K562 (cell line): ENCODE data around the gene SDR9C7. TPM values are rescaled to one million over a fixed set of nuclear protein-coding genes. Genes with fewer than 3 reads are reported as not detected.
A peak's percentile ranks its signal among the peaks of the same experiment; 100 is the strongest.

ENCODE experiments used
- ATAC-seq: fragments of 200-7000 bp; cut with Tn5 transposase; 3 replicates; pipeline ENCODE4 v1.9.1; 2020; ENCODE audit warnings: moderate library complexity
- BruUV-seq: library from RNA; stranded (reverse); fragments of 400-500 nt; replicated peaks from 2 replicates; lab custom pipeline; 2021; lab: Mats Ljungman, UMichigan
- CTCF ChIA-PET: fragments of 300-600 bp; formaldehyde crosslinking; extraction: SDS; loops from one replicate; lab custom pipeline; 2021; ENCODE audit warnings: low intra/inter-chr PET ratio; lab: Yijun Ruan, JAX
- POLR2A ChIA-PET: fragments of 300-600, 350-650 bp; sonication (Branson Sonifier 250); formaldehyde crosslinking; extraction: SDS; loops from one replicate; lab custom pipeline; 2021; ENCODE audit warnings: antibody characterized with exemption, inconsistent platforms; lab: Yijun Ruan, JAX
- DNase-seq, 4 experiments: peaks; one replicate each; pipeline versions ENCODE4 v3.0.0 to v3.0.0-alpha.2; 2011 to 2018; ENCODE audit warnings: low spot score in 3 of 4, mixed read lengths in 3 of 4; ENCODE audit errors: extremely low read depth in 1 of 4
- FAIRE-seq: peaks from 2 replicates; lab custom pipeline; 2011; peaks lifted over from hg19 to GRCh38; lab: Jason Lieb, UNC
- H2AFZ ChIP-seq: 2 replicates; pipeline ENCODE4 v1.6.0; 2011; ENCODE audit warnings: low read depth, low read length, control low read depth, inconsistent platforms
- H3K27ac ChIP-seq: fragments of 200-600 bp; 3 replicates; pipeline ENCODE4 v1.8.0; 2011; ENCODE audit warnings: low read depth, mild to moderate bottlenecking, control low read depth, inconsistent platforms, low read length, moderate library complexity, mixed read lengths; ENCODE audit errors: extremely low read depth
- H3K27me3 ChIP-seq, 2 experiments: fragments of 300-600 bp in 1 of 2; 2 replicates in 1 of 2; 3 replicates in 1 of 2; pipeline versions ENCODE4 v1.6.0 to v1.8.0; 2011; ENCODE audit warnings: inconsistent platforms in 2 of 2, low read length in 2 of 2, mild to moderate bottlenecking in 1 of 2, mixed read lengths in 1 of 2, moderate library complexity in 1 of 2; ENCODE audit not compliant: control insufficient read depth in 2 of 2, insufficient read depth in 2 of 2
- H3K36me3 ChIP-seq: fragments of 300-600 bp; 3 replicates; pipeline ENCODE4 v1.8.0; 2011; ENCODE audit warnings: mild to moderate bottlenecking, low read length, inconsistent platforms; ENCODE audit not compliant: control insufficient read depth, insufficient read depth
- H3K4me1 ChIP-seq, 2 experiments: fragments of 200-600 bp in 1 of 2; replicated peaks in 1 of 2; 2 replicates in 1 of 2; 3 replicates in 1 of 2; pipeline versions ENCODE4 v1.5.1 to v1.8.0; 2011; ENCODE audit warnings: inconsistent platforms in 2 of 2, low read length in 2 of 2, mild to moderate bottlenecking in 1 of 2, mixed read lengths in 1 of 2, moderate library complexity in 1 of 2; ENCODE audit not compliant: control insufficient read depth in 2 of 2, insufficient read depth in 2 of 2
- H3K4me2 ChIP-seq: 2 replicates; pipeline ENCODE4 v1.6.1; 2011; ENCODE audit warnings: low read length, control low read depth, inconsistent platforms, mixed read lengths; ENCODE audit not compliant: insufficient read depth
- H3K4me3 ChIP-seq: fragments of 200-600 bp; sonication (generic), shearing (Covaris generic); 2 replicates; pipeline ENCODE4 v1.5.1; 2016; ENCODE audit warnings: control low read depth, inconsistent platforms
- H3K79me2 ChIP-seq: fragments of 200-600 bp; 3 replicates; pipeline ENCODE4 v1.8.0; 2011; ENCODE audit warnings: low read length, inconsistent platforms; ENCODE audit not compliant: control insufficient read depth, insufficient read depth
- H3K9ac ChIP-seq, 2 experiments: 2 replicates each; pipeline versions ENCODE4 v1.6.0 to v1.6.1; 2011; ENCODE audit warnings: low read depth in 2 of 2, low read length in 2 of 2, control low read depth in 1 of 2, inconsistent platforms in 1 of 2, mild to moderate bottlenecking in 1 of 2, mixed read lengths in 1 of 2; ENCODE audit not compliant: insufficient read depth in 1 of 2
- H3K9me1 ChIP-seq: one replicate; pipeline ENCODE4 v1.6.0; 2011; ENCODE audit warnings: inconsistent platforms, mild to moderate bottlenecking, low read length, moderate library complexity; ENCODE audit not compliant: control insufficient read depth, insufficient read depth
- H3K9me3 ChIP-seq: replicated peaks from 2 replicates; pipeline ENCODE4 v1.5.1; 2011; ENCODE audit warnings: low read depth, low read length, inconsistent platforms; ENCODE audit not compliant: control insufficient read depth, insufficient read depth
- H4K20me1 ChIP-seq: replicated peaks from 2 replicates; pipeline ENCODE4 v1.6.1; 2011; ENCODE audit warnings: low read length, inconsistent platforms, mixed read lengths; ENCODE audit not compliant: control insufficient read depth, insufficient read depth
- CEBPB ChIP-seq: fragments of 450-650 bp; IDR thresholded peaks from 2 replicates; pipeline ENCODE4 v1.6.1; 2016; ENCODE audit warnings: missing genetic modification characterization, missing compliant biosample characterization
- ZNF76 ChIP-seq: fragments of 250-450 bp; sonication (Bioruptor Pico); IDR thresholded peaks from 2 replicates; pipeline ENCODE4 v1.4.0; 2020; ENCODE audit warnings: mild to moderate bottlenecking, moderate library complexity, borderline replicate concordance
- WGBS: fragments of 100-300 bp; shearing (Covaris generic); methylation state at CpG from one replicate; pipeline ENCODE4 v1.1.6; 2016; ENCODE audit warnings: low coverage, mixed read lengths; ENCODE audit not compliant: insufficient coverage; ENCODE audit errors: missing lambda C conversion rate; 5-methylcytosine and 5-hydroxymethylcytosine counted together
- in situ Hi-C: fragments of 300-500 bp; cut with MboI; formaldehyde crosslinking; loops from 4 replicates; pipeline ENCODE4 v1.15.0; 2018; ENCODE audit warnings: inconsistent platforms, mixed read lengths
- intact Hi-C: fragments of 100-400 bp; cut with micrococcal nuclease; formaldehyde crosslinking; loops from 2 replicates; pipeline ENCODE4 v1.14.2; 2022
- polyA plus RNA-seq, 8 experiments: library from polyadenylated mRNA; depleted of rRNA in 4 of 8; stranded (reverse) in 5 of 8; unstranded in 3 of 8; fragments of >200 nt; fragmentation: Nextera tagmentation in 2 of 8; fragmentation: Illumina TruSeq in 1 of 8; extraction: Ambion mirVana in 2 of 8; extraction: Trizol in 1 of 8; gene quantifications; 2 replicates each; pipeline versions ENCODE4 v1.2.1 to v1.2.3, GENCODE V29; 2011 to 2014; ENCODE audit warnings: inconsistent platforms in 1 of 8, missing spikeins in 1 of 8
- total RNA-seq, 7 experiments: library from RNA; depleted of rRNA in 6 of 7; stranded (reverse); fragments of >200 nt in 6 of 7; fragmentation: Illumina TruSeq in 2 of 7; extraction: Trizol in 2 of 7; gene quantifications; 2 replicates each; pipeline versions ENCODE4 v1.2.1 to v1.2.3, GENCODE V29; 2011 to 2021; ENCODE audit warnings: low replicate concordance in 1 of 7
- TF ChIP-seq, protein P1 (sequence below): sonication (generic); formaldehyde crosslinking; IDR thresholded peaks from 2 replicates; pipeline ENCODE4 v1.8.0; 2022; ENCODE audit warnings: mild to moderate bottlenecking, missing genetic modification reagents, borderline replicate concordance
- TF ChIP-seq, protein P2 (sequence below): fragments of 250-450 bp; sonication (Bioruptor Pico); IDR thresholded peaks from 2 replicates; pipeline ENCODE4 v1.5.0; 2021

SDR9C7 gene
- total and polyA plus RNA-seq, 9 of the 15 experiments (the other 6 are each of a cell fraction or from before 2014, with no cell fraction given): 0.04 to 0.59 (median 0.06) TPM; not detected in 6

DNA sequence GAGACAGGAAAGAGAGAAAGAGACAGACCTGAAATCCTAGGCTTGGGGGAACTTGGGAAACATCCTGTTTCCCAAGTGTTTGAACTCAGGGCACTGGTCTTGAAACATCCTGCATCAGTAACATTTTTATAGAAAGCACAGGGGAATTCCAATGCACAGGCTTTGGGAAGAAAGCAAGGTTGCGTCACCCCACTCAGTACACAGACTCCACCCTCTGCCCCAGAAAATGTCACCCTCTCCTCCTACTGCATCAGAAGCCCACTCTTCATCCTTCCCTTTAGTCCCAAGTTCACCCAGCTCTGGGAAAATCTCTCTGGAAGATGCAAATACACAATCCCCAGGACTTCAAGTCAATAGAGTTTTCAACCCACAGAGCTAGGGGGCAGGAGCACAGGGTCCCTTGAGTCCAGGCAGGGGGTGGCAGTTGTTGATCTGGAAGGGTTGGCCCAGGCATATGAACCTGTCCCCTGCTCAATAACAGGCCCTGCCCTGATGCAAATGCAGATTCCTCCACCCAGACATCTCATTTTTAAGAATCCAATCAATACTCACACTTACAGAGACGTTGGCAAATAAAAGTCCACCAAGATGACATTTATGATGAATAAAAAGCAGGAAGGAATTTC lies 21.5 kb upstream of the SDR9C7 start:
- no peak overlapping the region for H3K4me3 ChIP-seq
- CTCF ChIA-PET: no interaction called here
- no peak overlapping the region for H3K9ac ChIP-seq
- in situ Hi-C loops: no loop called here
- intact Hi-C loops: no loop called here
- DNase-seq (peak in 1 of 4 experiments; percentile 3), FAIRE-seq (no peak), ATAC-seq (no peak)
- no peaks in the 10 kb centered on the region for H4K20me1 ChIP-seq
- H3K27me3 ChIP-seq: peaks cover 0 to 15% of the 10 kb centered on the region in 2 experiments; a peak in 1 of 5 replicates
- BruUV-seq: no TSS peak
- TF ChIP-seq, protein P1, sequence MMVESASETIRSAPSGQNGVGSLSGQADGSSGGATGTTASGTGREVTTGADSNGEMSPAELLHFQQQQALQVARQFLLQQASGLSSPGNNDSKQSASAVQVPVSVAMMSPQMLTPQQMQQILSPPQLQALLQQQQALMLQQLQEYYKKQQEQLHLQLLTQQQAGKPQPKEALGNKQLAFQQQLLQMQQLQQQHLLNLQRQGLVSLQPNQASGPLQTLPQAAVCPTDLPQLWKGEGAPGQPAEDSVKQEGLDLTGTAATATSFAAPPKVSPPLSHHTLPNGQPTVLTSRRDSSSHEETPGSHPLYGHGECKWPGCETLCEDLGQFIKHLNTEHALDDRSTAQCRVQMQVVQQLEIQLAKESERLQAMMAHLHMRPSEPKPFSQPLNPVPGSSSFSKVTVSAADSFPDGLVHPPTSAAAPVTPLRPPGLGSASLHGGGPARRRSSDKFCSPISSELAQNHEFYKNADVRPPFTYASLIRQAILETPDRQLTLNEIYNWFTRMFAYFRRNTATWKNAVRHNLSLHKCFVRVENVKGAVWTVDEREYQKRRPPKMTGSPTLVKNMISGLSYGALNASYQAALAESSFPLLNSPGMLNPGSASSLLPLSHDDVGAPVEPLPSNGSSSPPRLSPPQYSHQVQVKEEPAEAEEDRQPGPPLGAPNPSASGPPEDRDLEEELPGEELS (CRISPR knock-in tag): no peak
- TF ChIP-seq CEBPB (tag) (peak; percentile 40; the same call in 1 of the 2 replicates), ZNF76 (CRISPR knock-in tag) (no peak)
- TF ChIP-seq, protein P2, sequence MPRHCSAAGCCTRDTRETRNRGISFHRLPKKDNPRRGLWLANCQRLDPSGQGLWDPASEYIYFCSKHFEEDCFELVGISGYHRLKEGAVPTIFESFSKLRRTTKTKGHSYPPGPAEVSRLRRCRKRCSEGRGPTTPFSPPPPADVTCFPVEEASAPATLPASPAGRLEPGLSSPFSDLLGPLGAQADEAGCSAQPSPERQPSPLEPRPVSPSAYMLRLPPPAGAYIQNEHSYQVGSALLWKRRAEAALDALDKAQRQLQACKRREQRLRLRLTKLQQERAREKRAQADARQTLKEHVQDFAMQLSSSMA (CRISPR knock-in tag): no peak
- TF ChIP-seq, all 486 proteins: peak for 1
- Histone ChIP-seq H3K9me1 (no peaks in the 10 kb centered on the region), H3K4me2 (no peak overlapping the region), H3K79me2 (no peaks in the 10 kb centered on the region), H3K27ac (no peak overlapping the region), H3K36me3 (no peaks in the 10 kb centered on the region), H3K9me3 (no peaks in the 10 kb centered on the region; the same call in 1 of the 2 replicates), H3K4me1 (no peaks in the 10 kb centered on the region; a peak in 2 of 5 replicates), H2AFZ (no peak overlapping the region)
- POLR2A ChIA-PET: no interaction called here
- 58% methylated on average over 2 of the region's 2 CpGs for WGBS
